Tibial nerve (tissue), 4 donors: Measurements from ENCODE around the gene MAGI1.

Experiments
- CTCF ChIP-seq, 5 experiments: fragments of 200-600 bp in 3 of 5; fragments of 450-650 bp in 2 of 5; sonication (generic) in 3 of 5; IDR thresholded peaks; one replicate each; pipeline ENCODE4 v1.5.1; 2016 to 2019; ENCODE audit warnings: antibody characterized with exemption in 5 of 5, mild to moderate bottlenecking in 3 of 5, moderate library complexity in 2 of 5
- EP300 ChIP-seq, 2 donors: sonication (generic); formaldehyde crosslinking; IDR thresholded peaks; one replicate each; pipeline ENCODE4 v1.6.1; 2017; ENCODE audit warnings: antibody characterized with exemption in 2 of 2, mild to moderate bottlenecking in 1 of 2
- POLR2A ChIP-seq, 2 donors: fragments of 450-650 bp; IDR thresholded peaks; one replicate each; pipeline ENCODE4 v1.6.1; 2017; ENCODE audit warnings: antibody characterized with exemption in 2 of 2, mild to moderate bottlenecking in 2 of 2, moderate library complexity in 2 of 2

- TF ChIP-seq CTCF (IDR thresholded peaks at IDR 0.05) (no peak), POLR2A (IDR thresholded peaks at IDR 0.05) (no peak), EP300 (IDR thresholded peaks at IDR 0.05) (no peak)
Measured at GRCh38 chr3:65749066-65749465, 289.7 kb downstream of the MAGI1 start.
